K562 (cell line): ENCODE results near the gene RDH8. TPM values are rescaled to one million over a fixed set of nuclear protein-coding genes. Genes with fewer than 3 reads are reported as not detected.

Source experiments
- ATAC-seq: fragments of 200-7000 bp; cut with Tn5 transposase; 3 replicates; pipeline ENCODE4 v1.9.1; 2020; ENCODE audit warnings: moderate library complexity
- BruUV-seq: library from RNA; stranded (reverse); fragments of 400-500 nt; replicated peaks from 2 replicates; lab custom pipeline; 2021; lab: Mats Ljungman, UMichigan
- CTCF ChIA-PET: fragments of 300-600 bp; formaldehyde crosslinking; extraction: SDS; loops from one replicate; lab custom pipeline; 2021; ENCODE audit warnings: low intra/inter-chr PET ratio; lab: Yijun Ruan, JAX
- POLR2A ChIA-PET: fragments of 300-600, 350-650 bp; sonication (Branson Sonifier 250); formaldehyde crosslinking; extraction: SDS; loops from one replicate; lab custom pipeline; 2021; ENCODE audit warnings: antibody characterized with exemption, inconsistent platforms; lab: Yijun Ruan, JAX
- DNase-seq, 4 experiments: peaks; one replicate each; pipeline versions ENCODE4 v3.0.0 to v3.0.0-alpha.2; 2011 to 2018; ENCODE audit warnings: low spot score in 3 of 4, mixed read lengths in 3 of 4; ENCODE audit errors: extremely low read depth in 1 of 4
- FAIRE-seq: peaks from 2 replicates; lab custom pipeline; 2011; peaks lifted over from hg19 to GRCh38; lab: Jason Lieb, UNC
- H2AFZ ChIP-seq: 2 replicates; pipeline ENCODE4 v1.6.0; 2011; ENCODE audit warnings: low read depth, low read length, control low read depth, inconsistent platforms
- H3K27ac ChIP-seq: fragments of 200-600 bp; 3 replicates; pipeline ENCODE4 v1.8.0; 2011; ENCODE audit warnings: low read depth, mild to moderate bottlenecking, control low read depth, inconsistent platforms, low read length, moderate library complexity, mixed read lengths; ENCODE audit errors: extremely low read depth
- H3K27me3 ChIP-seq, 2 experiments: fragments of 300-600 bp in 1 of 2; 2 replicates in 1 of 2; 3 replicates in 1 of 2; pipeline versions ENCODE4 v1.6.0 to v1.8.0; 2011; ENCODE audit warnings: inconsistent platforms in 2 of 2, low read length in 2 of 2, mild to moderate bottlenecking in 1 of 2, mixed read lengths in 1 of 2, moderate library complexity in 1 of 2; ENCODE audit not compliant: control insufficient read depth in 2 of 2, insufficient read depth in 2 of 2
- H3K36me3 ChIP-seq: fragments of 300-600 bp; 3 replicates; pipeline ENCODE4 v1.8.0; 2011; ENCODE audit warnings: mild to moderate bottlenecking, low read length, inconsistent platforms; ENCODE audit not compliant: control insufficient read depth, insufficient read depth
- H3K4me1 ChIP-seq, 2 experiments: fragments of 200-600 bp in 1 of 2; replicated peaks in 1 of 2; 2 replicates in 1 of 2; 3 replicates in 1 of 2; pipeline versions ENCODE4 v1.5.1 to v1.8.0; 2011; ENCODE audit warnings: inconsistent platforms in 2 of 2, low read length in 2 of 2, mild to moderate bottlenecking in 1 of 2, mixed read lengths in 1 of 2, moderate library complexity in 1 of 2; ENCODE audit not compliant: control insufficient read depth in 2 of 2, insufficient read depth in 2 of 2
- H3K4me2 ChIP-seq: 2 replicates; pipeline ENCODE4 v1.6.1; 2011; ENCODE audit warnings: low read length, control low read depth, inconsistent platforms, mixed read lengths; ENCODE audit not compliant: insufficient read depth
- H3K4me3 ChIP-seq: fragments of 200-600 bp; sonication (generic), shearing (Covaris generic); 2 replicates; pipeline ENCODE4 v1.5.1; 2016; ENCODE audit warnings: control low read depth, inconsistent platforms
- H3K79me2 ChIP-seq: fragments of 200-600 bp; 3 replicates; pipeline ENCODE4 v1.8.0; 2011; ENCODE audit warnings: low read length, inconsistent platforms; ENCODE audit not compliant: control insufficient read depth, insufficient read depth
- H3K9ac ChIP-seq, 2 experiments: 2 replicates each; pipeline versions ENCODE4 v1.6.0 to v1.6.1; 2011; ENCODE audit warnings: low read depth in 2 of 2, low read length in 2 of 2, control low read depth in 1 of 2, inconsistent platforms in 1 of 2, mild to moderate bottlenecking in 1 of 2, mixed read lengths in 1 of 2; ENCODE audit not compliant: insufficient read depth in 1 of 2
- H3K9me1 ChIP-seq: one replicate; pipeline ENCODE4 v1.6.0; 2011; ENCODE audit warnings: inconsistent platforms, mild to moderate bottlenecking, low read length, moderate library complexity; ENCODE audit not compliant: control insufficient read depth, insufficient read depth
- H3K9me3 ChIP-seq: replicated peaks from 2 replicates; pipeline ENCODE4 v1.5.1; 2011; ENCODE audit warnings: low read depth, low read length, inconsistent platforms; ENCODE audit not compliant: control insufficient read depth, insufficient read depth
- H4K20me1 ChIP-seq: replicated peaks from 2 replicates; pipeline ENCODE4 v1.6.1; 2011; ENCODE audit warnings: low read length, inconsistent platforms, mixed read lengths; ENCODE audit not compliant: control insufficient read depth, insufficient read depth
- BRD9 ChIP-seq: fragments of 450-650 bp; IDR thresholded peaks from 2 replicates; pipeline ENCODE4 v1.6.1; 2018; ENCODE audit warnings: low read depth; ENCODE audit not compliant: partially characterized antibody
- DPF2 ChIP-seq: fragments of 450-650 bp; IDR thresholded peaks from 2 replicates; pipeline ENCODE4 v1.6.1; 2016
- E2F3 ChIP-seq: fragments of 250-450 bp; sonication (Bioruptor Pico); IDR thresholded peaks from 2 replicates; pipeline ENCODE4 v1.4.0; 2020; ENCODE audit warnings: mild to moderate bottlenecking
- FOS ChIP-seq: IDR thresholded peaks from 3 replicates; pipeline ENCODE4 v1.6.1; 2011; ENCODE audit not compliant: insufficient read length; ENCODE audit errors: extremely low read depth
- MAFK ChIP-seq: IDR thresholded peaks from 2 replicates; pipeline ENCODE4 v1.6.1; 2011; ENCODE audit warnings: low read length, improper control_type of control experiment
- MLLT1 ChIP-seq, 2 experiments: fragments of 450-650 bp; IDR thresholded peaks; 2 replicates each; pipeline ENCODE4 v1.6.1; 2016
- MTA3 ChIP-seq: fragments of 450-650 bp; formaldehyde crosslinking; IDR thresholded peaks from 2 replicates; pipeline ENCODE4 v1.6.1; 2017; ENCODE audit warnings: mild to moderate bottlenecking, borderline replicate concordance
- MYNN ChIP-seq, 2 experiments: sonication (generic); formaldehyde crosslinking in 1 of 2; IDR thresholded peaks; 2 replicates each; pipeline versions ENCODE4 v1.5.0 to v1.6.1; 2016 to 2020; ENCODE audit warnings: antibody characterized with exemption in 1 of 2, missing genetic modification reagents in 1 of 2
- SPI1 ChIP-seq: IDR thresholded peaks from 2 replicates; pipeline ENCODE4 v1.6.1; 2011; ENCODE audit warnings: low read depth, low read length, control low read depth, borderline replicate concordance
- ZBTB11 ChIP-seq, 3 experiments: fragments of 200-800 bp in 1 of 3; fragments of 250-450 bp in 1 of 3; fragments of 450-650 bp in 1 of 3; sonication (Bioruptor Pico) in 1 of 3; sonication (Bioruptor generic) in 1 of 3; formaldehyde crosslinking in 1 of 3; IDR thresholded peaks; 2 replicates each; pipeline versions ENCODE4 v1.6.1 to v1.8.0; 2016 to 2022; ENCODE audit warnings: mild to moderate bottlenecking in 2 of 3, missing genetic modification characterization in 2 of 3, missing compliant biosample characterization in 1 of 3, moderate library complexity in 1 of 3
- ZNF217 ChIP-seq: sonication (generic); formaldehyde crosslinking; IDR thresholded peaks from 2 replicates; pipeline ENCODE4 v1.8.0; 2022; ENCODE audit warnings: mild to moderate bottlenecking, missing genetic modification reagents
- ZNF75A ChIP-seq: fragments of 450-650 bp; formaldehyde crosslinking; IDR thresholded peaks from 2 replicates; pipeline ENCODE4 v1.4.0; 2020; ENCODE audit warnings: mild to moderate bottlenecking
- WGBS: fragments of 100-300 bp; shearing (Covaris generic); methylation state at CpG from one replicate; pipeline ENCODE4 v1.1.6; 2016; ENCODE audit warnings: low coverage, mixed read lengths; ENCODE audit not compliant: insufficient coverage; ENCODE audit errors: missing lambda C conversion rate; 5-methylcytosine and 5-hydroxymethylcytosine counted together
- in situ Hi-C: fragments of 300-500 bp; cut with MboI; formaldehyde crosslinking; loops from 4 replicates; pipeline ENCODE4 v1.15.0; 2018; ENCODE audit warnings: inconsistent platforms, mixed read lengths
- intact Hi-C: fragments of 100-400 bp; cut with micrococcal nuclease; formaldehyde crosslinking; loops from 2 replicates; pipeline ENCODE4 v1.14.2; 2022
- polyA plus RNA-seq, 8 experiments: library from polyadenylated mRNA; depleted of rRNA in 4 of 8; stranded (reverse) in 5 of 8; unstranded in 3 of 8; fragments of >200 nt; fragmentation: Nextera tagmentation in 2 of 8; fragmentation: Illumina TruSeq in 1 of 8; extraction: Ambion mirVana in 2 of 8; extraction: Trizol in 1 of 8; gene quantifications; 2 replicates each; pipeline versions ENCODE4 v1.2.1 to v1.2.3, GENCODE V29; 2011 to 2014; ENCODE audit warnings: inconsistent platforms in 1 of 8, missing spikeins in 1 of 8
- total RNA-seq, 7 experiments: library from RNA; depleted of rRNA in 6 of 7; stranded (reverse); fragments of >200 nt in 6 of 7; fragmentation: Illumina TruSeq in 2 of 7; extraction: Trizol in 2 of 7; gene quantifications; 2 replicates each; pipeline versions ENCODE4 v1.2.1 to v1.2.3, GENCODE V29; 2011 to 2021; ENCODE audit warnings: low replicate concordance in 1 of 7

Gene RDH8
- total and polyA plus RNA-seq, 9 of the 15 experiments (the other 6 are each of a cell fraction or from before 2014, with no cell fraction given) = not detected

GRCh38 chr19:9995084-9995483 lies 18.2 kb upstream of the RDH8 start:
- no peak overlapping the region for H3K27ac ChIP-seq
- CTCF ChIA-PET = no interaction called here
- BruUV-seq = no TSS peak
- no peak for DNase-seq
- FAIRE-seq = no peak
- H3K4me2 ChIP-seq = no peak overlapping the region
- H3K79me2 ChIP-seq = no peaks in the 10 kb centered on the region
- in situ Hi-C loops = no loop called here
- POLR2A ChIA-PET = interaction anchor here (0.6 kb wide), 1 partner anchor 268 kb away, joined by 4 read pairs; no protein-coding TSS in a partner anchor
- ATAC-seq = no peak
- H3K4me3 ChIP-seq = no peak overlapping the region
- H3K9ac ChIP-seq = no peak overlapping the region
- TF ChIP-seq ZNF217 (CRISPR knock-in tag) (no peak), SPI1 (0 out of 2 replicates have a peak, but pooled peaks have one; percentile 10)
- H3K4me1 ChIP-seq = no peaks in the 10 kb centered on the region
- no peaks in the 10 kb centered on the region for H3K9me1 ChIP-seq
- intact Hi-C loops = no loop called here
- peaks cover 5 to 11% of the 10 kb centered on the region in 2 experiments; a peak in 3 of 5 replicates for H3K27me3 ChIP-seq
- H4K20me1 ChIP-seq = no peaks in the 10 kb centered on the region
- H3K9me3 ChIP-seq = no peaks in the 10 kb centered on the region
- H3K36me3 ChIP-seq = no peaks in the 10 kb centered on the region
- 13% methylated on average over 8 of the region's 8 CpGs for WGBS
- no peak overlapping the region for H2AFZ ChIP-seq

- Histone ChIP-seq H4K20me1 (no peaks in the 10 kb centered on the region), H3K4me3 (no peak overlapping the region), H3K79me2 (no peaks in the 10 kb centered on the region), H3K27ac (no peak overlapping the region), H3K4me2 (no peak overlapping the region), H3K9ac (no peak overlapping the region), H3K9me1 (no peaks in the 10 kb centered on the region), H3K9me3 (no peaks in the 10 kb centered on the region), H3K4me1 (no peaks in the 10 kb centered on the region), H3K27me3 (peaks cover 5 to 10% of the 10 kb centered on the region in 2 experiments; a peak in 3 of 5 replicates), H3K36me3 (no peaks in the 10 kb centered on the region), H2AFZ (no peak overlapping the region)
- DNase-seq (no peak), ATAC-seq (no peak), FAIRE-seq (no peak)
- CTCF ChIA-PET = no interaction called here
- in situ Hi-C loops (no loop called here), intact Hi-C loops (no loop called here)
- no TSS peak for BruUV-seq
- 0% methylated on average over 6 of the region's 7 CpGs for WGBS
- POLR2A ChIA-PET = interaction anchor here (0.6 kb wide), 1 partner anchor 12 kb away, joined by 3 read pairs; no protein-coding TSS in a partner anchor
- TF ChIP-seq BRD9 (no peak), E2F3 (CRISPR knock-in tag) (no peak), MYNN (IDR thresholded peaks at IDR 0.05) (no peak), MYNN (CRISPR knock-in tag; IDR thresholded peaks at IDR 0.05) (no peak), ZNF75A (CRISPR knock-in tag) (no peak), MLLT1 (IDR thresholded peaks at IDR 0.05) (no peak), FOS (no peak), MTA3 (no peak), ZBTB11 (CRISPR knock-in tag; IDR thresholded peaks at IDR 0.05) (no peak), DPF2 (no peak), MAFK (no peak)
Measured at GRCh38 chr19:9995999-9996398, 17.3 kb upstream of the RDH8 start.
